ENCODE results near the gene ACADSB.

DNA sequence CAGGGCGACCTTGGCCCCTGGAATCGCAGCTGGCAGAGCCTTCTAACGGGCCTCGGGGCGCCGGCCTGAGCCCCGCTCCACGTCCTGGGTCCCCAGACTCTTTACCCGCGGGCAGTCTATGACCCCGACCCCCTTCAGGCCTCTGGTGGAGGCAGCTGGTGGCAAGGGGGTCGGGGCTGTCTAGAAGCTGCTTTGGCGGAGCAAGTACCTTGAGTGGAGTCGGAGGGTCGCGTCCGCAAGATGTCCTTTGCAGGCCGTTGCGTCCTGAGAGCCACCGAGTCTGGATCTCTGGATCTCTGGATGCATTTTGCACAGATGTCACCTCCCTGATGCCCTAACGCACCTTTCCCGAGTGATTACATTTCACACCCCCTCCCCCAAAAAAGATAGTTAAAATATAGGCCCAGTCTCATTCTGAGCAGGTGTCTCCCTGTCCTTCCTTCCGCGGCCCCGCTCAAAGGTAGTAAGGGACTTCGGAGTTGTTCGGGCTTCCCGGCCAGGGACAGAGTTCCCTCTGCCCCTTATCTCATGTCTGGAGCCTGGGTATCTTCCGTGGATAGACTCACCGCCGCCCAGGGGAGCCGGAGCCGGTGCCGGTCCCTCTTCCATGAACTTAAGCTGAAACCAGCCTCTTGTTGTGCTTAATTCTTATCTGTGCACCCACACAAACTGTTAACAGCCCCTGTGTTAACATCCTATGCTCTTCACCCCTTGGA, 457 bp downstream of the ACADSB start:
- TF ChIP-seq EZH2 (IDR thresholded peaks at IDR 0.05; ENCODE audit: borderline replicate concordance, low read length) = no peak
- TF ChIP-seq CTCF (conservative IDR thresholded peaks at IDR 0.05 in 1 of 2, IDR thresholded peaks at IDR 0.05 in 1 of 2; ENCODE audit: extremely low read depth in 1 of 2, insufficient read depth in 1 of 2, low read depth in 1 of 2, low read length in 2 of 2) = no peak
